Endometrial microvascular endothelial cells (primary cell): ENCODE measurements around the gene MMP10. TPM values are rescaled to one million over a fixed set of nuclear protein-coding genes. Genes with fewer than 3 reads are reported as not detected.

Source experiments
- in situ Hi-C: cut with HindIII; loops from 2 replicates; pipeline ENCODE4 v1.10.0; 2017; ENCODE audit warnings: low sequenced_read_pairs, low pct_unique_long_range_greater_than_20kb; ENCODE audit errors: inconsistent ontology term
- total RNA-seq: library from RNA; depleted of rRNA; stranded (reverse); fragments of >200 nt; gene quantifications from one replicate; pipeline ENCODE4 v1.2.3, GENCODE V29; 2015; ENCODE audit errors: inconsistent ontology term

Gene MMP10
- total RNA-seq, 1 donor from 2014 or later, result 5.4 TPM

GRCh38 chr11:102788334-102788995 lies 8.0 kb upstream of the MMP10 start:
- in situ Hi-C loops, result no loop called here

GRCh38 chr11:102784380-102784779 lies 4.0 kb upstream of the MMP10 start:
- in situ Hi-C loops, result no loop called here

DNA sequence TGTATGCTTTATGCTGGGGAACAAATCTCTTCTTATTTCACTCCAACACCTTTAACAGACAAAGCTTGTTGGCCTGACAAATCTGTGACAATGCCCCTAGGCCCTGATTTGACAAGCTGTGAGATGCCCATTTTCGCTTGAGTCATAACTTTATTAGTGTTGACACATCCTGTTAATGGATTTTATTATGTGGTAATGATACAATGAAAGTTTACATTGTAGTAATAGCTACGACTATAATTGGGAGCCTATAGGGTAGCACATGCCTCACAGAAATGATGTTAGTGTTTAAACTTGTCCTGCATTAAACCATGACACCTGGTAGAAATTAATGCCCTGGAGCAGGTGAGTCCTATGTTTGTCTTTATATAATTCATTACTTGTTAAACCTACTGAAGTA lies 3.3 kb upstream of the MMP10 start:
- in situ Hi-C loops, result no loop called here

DNA sequence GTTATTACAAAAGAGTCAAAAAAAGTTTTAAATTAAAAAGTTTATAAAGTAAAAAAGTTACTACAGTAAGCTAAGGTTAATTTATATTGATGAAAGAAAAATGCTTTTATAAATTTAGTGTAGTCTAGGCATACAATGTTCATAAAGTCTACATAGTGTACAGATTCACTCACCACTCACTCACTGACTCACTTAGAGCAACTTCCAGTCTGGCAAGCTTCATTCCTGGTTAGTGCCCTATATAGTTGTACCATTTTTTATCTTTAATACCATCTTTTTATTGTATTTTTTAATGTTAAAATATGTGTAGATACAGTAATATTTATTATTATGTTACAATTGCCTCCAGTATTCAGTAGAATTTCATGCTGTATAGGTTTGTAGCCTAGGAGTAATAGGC lies 2.6 kb upstream of the MMP10 start:
- in situ Hi-C loops, result no loop called here

- in situ Hi-C loops, result no loop called here
Observed at GRCh38 chr11:102781676-102782075, 1.2 kb upstream of the MMP10 start.

GRCh38 chr11:102776454-102776853 lies 4.0 kb downstream of the MMP10 start:
- in situ Hi-C loops, result no loop called here

GRCh38 chr11:102773386-102773785 lies 7.0 kb downstream of the MMP10 start:
- in situ Hi-C loops, result no loop called here

DNA sequence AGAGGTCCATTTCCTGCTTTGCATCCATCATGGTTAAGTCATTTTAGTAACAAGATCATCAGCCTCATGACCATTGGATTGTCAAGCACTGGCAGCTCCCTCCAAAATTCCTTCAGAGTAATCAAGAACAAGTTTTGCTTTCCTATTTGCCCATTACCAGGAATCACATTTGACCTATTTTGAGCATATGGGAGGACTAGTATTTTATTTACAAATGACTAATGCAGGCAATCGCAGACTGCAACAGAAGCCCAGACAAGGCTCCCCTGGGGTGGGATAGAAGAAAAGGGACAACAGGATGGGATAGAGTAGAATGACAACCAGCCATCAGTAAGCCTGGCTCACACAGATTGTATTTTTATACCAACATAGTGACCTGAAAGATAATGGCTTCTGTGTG lies 9.1 kb downstream of the MMP10 start:
- in situ Hi-C loops, result no loop called here

DNA sequence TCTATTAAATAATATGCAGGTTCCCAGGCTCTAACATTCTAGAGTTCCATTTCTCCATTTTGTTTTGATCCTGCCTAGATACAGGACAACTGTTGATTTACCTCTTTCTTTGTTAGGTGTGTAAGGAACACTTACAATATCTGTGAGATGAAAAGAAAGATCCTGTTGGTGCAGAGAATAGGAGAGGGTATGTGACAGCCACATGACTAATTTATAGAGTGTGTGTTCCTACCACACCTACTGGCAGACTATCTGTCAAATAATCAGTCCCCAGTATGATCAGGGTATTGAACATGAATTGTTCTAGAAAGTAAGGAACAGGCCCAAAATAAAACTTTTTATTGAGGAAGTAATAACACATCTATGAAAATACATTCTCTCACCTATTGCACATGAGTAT lies 10.2 kb downstream of the MMP10 start:
- in situ Hi-C loops, result no loop called here

- in situ Hi-C loops, result no loop called here
Observed at GRCh38 chr11:102767800-102768199, 12.6 kb downstream of the MMP10 start.

GRCh38 chr11:102763440-102763839 lies 17.0 kb downstream of the MMP10 start:
- in situ Hi-C loops, result no loop called here

DNA sequence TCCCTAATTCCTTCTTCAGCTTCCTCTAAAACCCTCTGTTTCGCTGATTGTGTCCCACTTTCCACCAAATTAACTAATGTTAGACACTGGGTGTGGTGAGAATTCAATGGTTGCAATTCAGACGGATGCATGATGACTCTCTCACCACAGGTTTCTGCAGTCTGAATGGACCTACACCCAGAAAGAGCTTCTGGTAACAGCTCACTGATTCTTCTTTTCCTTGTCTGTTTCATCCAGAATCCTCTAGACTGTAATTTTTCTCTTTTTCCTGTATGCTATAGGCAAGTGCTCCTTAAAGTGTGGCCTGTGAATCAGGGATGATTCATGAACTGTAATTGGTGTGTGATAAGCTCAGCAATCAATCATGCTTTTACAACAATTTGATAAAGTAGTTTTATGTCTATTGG lies 18.1 kb downstream of the MMP10 start:
- in situ Hi-C loops, result no loop called here

DNA sequence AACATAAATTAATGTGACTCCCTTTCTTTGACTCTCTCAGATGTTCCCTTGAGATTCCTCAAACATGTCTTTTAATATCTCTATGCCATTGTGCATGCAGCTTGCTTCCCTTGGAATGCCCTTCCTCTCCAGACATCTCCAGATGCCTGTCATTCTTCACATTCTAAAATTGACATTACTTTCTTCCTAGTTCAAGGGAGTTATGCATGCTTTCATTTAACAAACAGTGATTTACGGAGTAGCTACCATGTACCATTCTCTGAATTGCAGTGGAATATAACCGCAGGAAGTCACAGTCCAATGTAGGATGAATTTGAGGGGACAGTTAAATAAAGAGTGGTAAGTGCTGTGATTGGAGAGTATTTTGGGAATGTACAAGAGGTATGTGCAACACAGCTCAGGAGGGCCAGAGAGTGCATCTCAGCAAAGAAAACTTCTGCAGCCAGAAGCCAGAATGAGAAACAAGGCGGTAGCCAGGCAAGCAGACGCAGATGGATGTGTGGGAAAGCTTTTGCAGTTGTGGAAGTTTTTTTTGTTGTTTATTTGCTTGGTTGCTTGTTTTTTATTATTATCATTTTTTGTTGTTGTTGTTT lies 18.7 kb downstream of the MMP10 start:
- in situ Hi-C loops, result no loop called here

GRCh38 chr11:102760344-102761035 lies 19.9 kb downstream of the MMP10 start:
- in situ Hi-C loops, result no loop called here

- in situ Hi-C loops, result no loop called here
Observed at GRCh38 chr11:102757823-102758549, 22.4 kb downstream of the MMP10 start.

GRCh38 chr11:102753267-102753666 lies 27.2 kb downstream of the MMP10 start:
- in situ Hi-C loops, result no loop called here

GRCh38 chr11:102751673-102752072 lies 28.8 kb downstream of the MMP10 start:
- in situ Hi-C loops, result no loop called here

GRCh38 chr11:102749101-102749722 lies 31.2 kb downstream of the MMP10 start:
- in situ Hi-C loops, result no loop called here
